GM19099 (cell line): ENCODE measurements around the gene RER1.

Experiments used
- POLR2A ChIP-seq: IDR thresholded peaks from 3 replicates; pipeline ENCODE4 v1.6.1; 2011; ENCODE audit warnings: low read depth; ENCODE audit not compliant: insufficient read length; ENCODE audit errors: extremely low read depth

The RER1 gene

GRCh38 chr1:2360588-2361364 lies 30.9 kb upstream of the RER1 start:
- TF ChIP-seq POLR2A: no peak

- no peak for TF ChIP-seq POLR2A
These were observed 27.7 kb upstream of the RER1 start for GRCh38 chr1:2363847-2364513.

GRCh38 chr1:2368053-2368744 lies 23.4 kb upstream of the RER1 start:
- TF ChIP-seq POLR2A: no peak

GRCh38 chr1:2372551-2373490 lies 18.8 kb upstream of the RER1 start:
- TF ChIP-seq POLR2A: no peak

- no peak for TF ChIP-seq POLR2A
These were observed 17.9 kb upstream of the RER1 start for GRCh38 chr1:2373551-2374251.

- no peak for TF ChIP-seq POLR2A
These were observed 17.1 kb upstream of the RER1 start for GRCh38 chr1:2374252-2375155.

GRCh38 chr1:2375246-2375922 lies 16.3 kb upstream of the RER1 start:
- no peak for TF ChIP-seq POLR2A

GRCh38 chr1:2375923-2376260 lies 15.7 kb upstream of the RER1 start:
- no peak for TF ChIP-seq POLR2A

- no peak for TF ChIP-seq POLR2A
These were observed 15.3 kb upstream of the RER1 start for GRCh38 chr1:2376261-2376741.

- TF ChIP-seq POLR2A: no peak
These were observed 14.5 kb upstream of the RER1 start for GRCh38 chr1:2376931-2377672.

- no peak for TF ChIP-seq POLR2A
These were observed 13.7 kb upstream of the RER1 start for GRCh38 chr1:2377751-2378440.
